ENCODE data around the gene GK. TPM values are rescaled to one million over a fixed set of nuclear protein-coding genes. Genes with fewer than 3 reads are reported as not detected.
"Not testable (repeated sequence)": the region's sequence is repeated elsewhere in the genome, so short reads cannot be mapped to it uniquely, and the experiment has no call there.

Gene GK
- total RNA-seq, 4 donors from 2014 or later, result 2.8 to 10.6 (median 6.4) TPM

GRCh38 chrX:30734782-30735181, 81.6 kb downstream of the GK start:
- 29 to 53% methylated on average over 3 of the region's 3 CpGs for WGBS, 2 donors
- DNase-seq (ENCODE audit: low spot score in 2 of 2), result no peak
- intact Hi-C loops (cut with DNase I; ENCODE audit: low total_unique reads), result no loop called here
- TF ChIP-seq, protein P1, sequence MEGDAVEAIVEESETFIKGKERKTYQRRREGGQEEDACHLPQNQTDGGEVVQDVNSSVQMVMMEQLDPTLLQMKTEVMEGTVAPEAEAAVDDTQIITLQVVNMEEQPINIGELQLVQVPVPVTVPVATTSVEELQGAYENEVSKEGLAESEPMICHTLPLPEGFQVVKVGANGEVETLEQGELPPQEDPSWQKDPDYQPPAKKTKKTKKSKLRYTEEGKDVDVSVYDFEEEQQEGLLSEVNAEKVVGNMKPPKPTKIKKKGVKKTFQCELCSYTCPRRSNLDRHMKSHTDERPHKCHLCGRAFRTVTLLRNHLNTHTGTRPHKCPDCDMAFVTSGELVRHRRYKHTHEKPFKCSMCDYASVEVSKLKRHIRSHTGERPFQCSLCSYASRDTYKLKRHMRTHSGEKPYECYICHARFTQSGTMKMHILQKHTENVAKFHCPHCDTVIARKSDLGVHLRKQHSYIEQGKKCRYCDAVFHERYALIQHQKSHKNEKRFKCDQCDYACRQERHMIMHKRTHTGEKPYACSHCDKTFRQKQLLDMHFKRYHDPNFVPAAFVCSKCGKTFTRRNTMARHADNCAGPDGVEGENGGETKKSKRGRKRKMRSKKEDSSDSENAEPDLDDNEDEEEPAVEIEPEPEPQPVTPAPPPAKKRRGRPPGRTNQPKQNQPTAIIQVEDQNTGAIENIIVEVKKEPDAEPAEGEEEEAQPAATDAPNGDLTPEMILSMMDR (IDR thresholded peaks at IDR 0.05), result no peak
- no peak for TF ChIP-seq POLR2A (IDR thresholded peaks at IDR 0.05)
- H3K4me3 ChIP-seq (ENCODE audit: low read depth, poor library complexity, severe bottlenecking), result no peak overlapping the region

- intact Hi-C loops (cut with DNase I; ENCODE audit: low total_unique reads), result no loop called here
- no peak overlapping the region for H3K4me3 ChIP-seq (ENCODE audit: low read depth, poor library complexity, severe bottlenecking)
- 6 to 19% methylated on average over 6 of the region's 6 CpGs for WGBS, 2 donors
- DNase-seq (ENCODE audit: low spot score in 2 of 2), result peak in 1 of 2 donors; percentile 23
- TF ChIP-seq POLR2A (IDR thresholded peaks at IDR 0.05), result no peak
- TF ChIP-seq, protein P1 (IDR thresholded peaks at IDR 0.05), result no peak
These were observed 82.6 kb downstream of the GK start for GRCh38 chrX:30735839-30736238.

DNA sequence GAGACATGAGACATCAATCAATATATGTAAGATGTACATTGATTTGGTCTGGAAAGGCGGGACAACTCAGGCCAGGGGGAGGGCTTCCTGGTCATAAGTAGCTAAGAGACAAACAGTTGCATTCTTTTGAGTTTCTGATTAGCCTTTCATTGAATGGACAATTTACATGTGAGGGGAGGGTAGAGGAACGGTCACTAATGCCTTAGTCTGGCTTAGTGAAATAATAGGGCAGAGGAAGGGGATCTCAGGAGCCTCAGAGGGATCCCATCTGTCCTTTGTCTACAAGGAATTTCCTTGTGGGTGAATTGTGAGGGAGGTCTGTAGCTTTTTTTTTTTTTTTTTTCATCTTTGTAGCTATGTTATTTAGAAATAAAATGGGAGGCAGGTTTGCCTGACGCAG, 88.3 kb downstream of the GK start:
- TF ChIP-seq POLR2A (IDR thresholded peaks at IDR 0.05), result no peak
- TF ChIP-seq, protein P1 (IDR thresholded peaks at IDR 0.05), result no peak
- H3K4me3 ChIP-seq (ENCODE audit: low read depth, poor library complexity, severe bottlenecking), result no peak overlapping the region
- 51 to 91% methylated on average over 3 of the region's 3 CpGs for WGBS, 2 donors
- DNase-seq (ENCODE audit: low spot score in 2 of 2), result no peak
- intact Hi-C loops (cut with DNase I; ENCODE audit: low total_unique reads), result no loop called here

GRCh38 chrX:30748342-30748960, 95.2 kb downstream of the GK start:
- H3K4me3 ChIP-seq (ENCODE audit: low read depth, poor library complexity, severe bottlenecking), result no peak overlapping the region
- 75 to 86% methylated on average over 10 to 11 of the region's 11 CpGs for WGBS, 2 donors
- DNase-seq (ENCODE audit: low spot score in 2 of 2), result no peak
- intact Hi-C loops (cut with DNase I; ENCODE audit: low total_unique reads), result no loop called here
- TF ChIP-seq, protein P1 (IDR thresholded peaks at IDR 0.05), result no peak
- no peak for TF ChIP-seq POLR2A (IDR thresholded peaks at IDR 0.05)

DNA sequence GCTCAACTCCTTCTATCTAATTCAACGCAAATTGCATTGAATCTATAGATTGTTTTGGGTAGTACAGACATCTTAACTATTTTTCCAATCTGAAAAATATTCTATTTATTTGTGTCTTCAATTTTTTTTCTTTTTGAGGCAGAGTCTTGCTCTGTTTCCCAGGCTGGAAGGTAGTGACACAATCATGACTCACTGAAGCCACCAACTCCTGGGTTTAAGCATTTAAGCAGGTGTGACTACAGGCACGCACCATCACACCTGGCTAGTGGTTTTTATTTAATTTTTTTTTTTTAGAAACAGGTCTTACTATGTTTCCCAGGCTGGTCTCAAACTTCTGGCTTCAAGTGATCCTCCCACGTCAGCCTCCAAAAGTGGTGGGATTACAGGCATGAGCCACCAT, 98.3 kb downstream of the GK start:
- intact Hi-C loops (cut with DNase I; ENCODE audit: low total_unique reads), result no loop called here
- no peak overlapping the region for H3K4me3 ChIP-seq (ENCODE audit: low read depth, poor library complexity, severe bottlenecking)
- 82 to 92% methylated on average over 3 of the region's 3 CpGs for WGBS, 2 donors
- TF ChIP-seq POLR2A (IDR thresholded peaks at IDR 0.05), result no peak
- TF ChIP-seq, protein P1 (IDR thresholded peaks at IDR 0.05), result no peak
- DNase-seq (ENCODE audit: low spot score in 2 of 2), result no peak

- DNase-seq (ENCODE audit: low spot score in 2 of 2), result no peak
- no peak for TF ChIP-seq POLR2A (IDR thresholded peaks at IDR 0.05)
- TF ChIP-seq, protein P1 (IDR thresholded peaks at IDR 0.05), result no peak
- WGBS, 2 donors, result 17 to 28% methylated on average over 3 of the region's 3 CpGs
- intact Hi-C loops (cut with DNase I; ENCODE audit: low total_unique reads), result no loop called here
- H3K4me3 ChIP-seq (ENCODE audit: low read depth, poor library complexity, severe bottlenecking), result no peak overlapping the region
These were observed 109.5 kb downstream of the GK start for GRCh38 chrX:30762755-30763154.

GRCh38 chrX:30773764-30774163, 120.5 kb downstream of the GK start:
- intact Hi-C loops (cut with DNase I; ENCODE audit: low total_unique reads); DNase-seq (ENCODE audit: low spot score in 2 of 2); H3K4me3 ChIP-seq (ENCODE audit: low read depth, poor library complexity, severe bottlenecking): not testable (repeated sequence)
- 88 to 91% methylated on average over 7 of the region's 7 CpGs for WGBS, 2 donors
